ENCODE data around the gene BANF2.

Gene BANF2

DNA sequence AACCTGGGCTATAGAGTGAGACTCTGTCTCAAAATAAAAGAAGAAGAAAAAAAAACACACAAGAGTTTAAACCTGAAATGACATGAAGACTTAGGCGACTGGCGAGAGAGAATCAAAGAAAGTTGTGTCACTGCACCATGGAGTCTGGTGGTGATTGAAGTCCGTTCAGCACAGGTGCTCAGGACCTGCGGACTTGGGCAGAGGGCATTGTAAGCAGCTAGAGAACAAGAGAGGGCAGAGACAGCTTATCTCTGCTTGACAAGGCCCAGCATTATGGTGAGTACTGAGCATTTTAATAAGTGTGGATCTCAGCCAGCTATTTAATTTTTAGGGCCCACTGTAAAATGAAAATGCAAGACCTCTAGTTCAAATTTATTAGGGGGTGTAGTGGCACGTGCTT is 31.5 kb downstream of the BANF2 start:
- in situ Hi-C loops (cut with MboI; ENCODE audit: low sequenced_read_pairs): no loop called here

DNA sequence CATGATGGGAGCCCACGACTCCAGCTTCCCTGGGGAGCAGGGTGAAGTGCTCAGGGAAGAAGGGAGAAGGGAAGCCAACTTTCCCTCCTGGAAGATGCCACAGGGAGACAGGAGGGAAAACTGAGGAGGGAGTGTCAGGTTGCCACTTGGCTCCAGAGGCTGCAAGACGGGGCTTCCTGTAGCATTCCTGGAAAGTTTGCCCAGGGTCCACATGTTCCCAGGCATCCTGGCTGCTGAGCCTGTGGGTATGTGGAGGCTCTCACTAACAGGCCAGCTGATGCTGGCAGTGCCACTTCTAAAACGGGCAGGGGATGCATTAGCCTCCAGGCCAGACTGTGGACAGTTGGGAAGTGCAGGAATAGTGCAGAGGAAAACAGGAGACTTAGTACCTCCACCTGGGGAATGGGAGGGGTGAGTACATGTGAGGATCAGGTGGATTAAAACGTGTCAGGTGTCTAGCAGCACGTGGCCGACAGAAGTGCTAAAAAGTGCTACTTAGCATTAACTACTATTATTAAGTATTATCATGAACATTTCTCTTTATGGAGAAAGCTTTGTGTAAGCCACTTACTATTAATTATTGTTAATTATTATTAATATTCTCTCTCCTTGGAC is 33.2 kb downstream of the BANF2 start:
- in situ Hi-C loops (cut with MboI; ENCODE audit: low sequenced_read_pairs): no loop called here

DNA sequence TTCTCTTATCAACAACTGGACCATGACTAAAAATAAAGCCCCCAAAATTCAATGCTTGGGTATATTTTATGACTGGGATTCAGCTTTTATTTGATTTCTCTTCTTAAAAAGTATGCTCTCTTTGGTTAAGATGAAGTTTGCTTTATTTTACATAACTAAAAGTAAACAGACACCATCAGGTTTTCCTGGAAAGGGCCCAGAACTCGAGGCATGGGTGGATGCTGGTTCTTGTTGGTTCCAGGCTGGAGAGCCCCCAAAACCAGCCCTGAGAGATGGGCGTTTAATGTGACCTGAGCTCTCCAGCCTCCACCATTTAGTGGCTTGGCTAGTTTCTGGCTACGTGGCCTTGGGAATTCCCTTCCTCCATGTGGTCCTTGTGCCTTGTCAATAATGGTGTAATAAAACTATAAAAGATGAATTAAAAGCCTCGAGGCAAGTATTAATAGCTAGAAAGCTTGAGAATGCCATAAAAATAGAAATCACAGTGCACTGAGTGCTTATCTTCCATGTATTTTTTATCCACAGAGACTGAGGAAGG is 34.1 kb downstream of the BANF2 start:
- in situ Hi-C loops (cut with MboI; ENCODE audit: low sequenced_read_pairs): no loop called here

DNA sequence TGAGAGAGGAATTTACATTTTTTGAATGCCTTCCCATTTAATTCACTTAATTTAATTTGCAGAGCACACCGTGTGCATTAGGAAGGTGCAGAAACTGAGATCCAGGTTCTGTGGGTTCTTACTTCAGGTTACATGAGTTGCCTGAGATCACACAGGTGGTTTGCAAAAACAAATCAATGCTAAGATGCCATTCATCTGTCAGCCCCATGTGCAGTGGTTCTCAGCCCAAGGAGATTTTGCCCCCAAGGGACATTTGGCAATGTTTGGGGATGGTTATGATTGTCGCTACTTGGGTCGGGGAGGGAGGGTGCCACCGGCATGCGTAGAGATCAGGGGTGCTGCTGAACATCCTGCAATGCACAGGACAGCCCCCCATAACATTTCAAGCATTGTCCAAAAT is 34.6 kb downstream of the BANF2 start:
- in situ Hi-C loops (cut with MboI; ENCODE audit: low sequenced_read_pairs): no loop called here

DNA sequence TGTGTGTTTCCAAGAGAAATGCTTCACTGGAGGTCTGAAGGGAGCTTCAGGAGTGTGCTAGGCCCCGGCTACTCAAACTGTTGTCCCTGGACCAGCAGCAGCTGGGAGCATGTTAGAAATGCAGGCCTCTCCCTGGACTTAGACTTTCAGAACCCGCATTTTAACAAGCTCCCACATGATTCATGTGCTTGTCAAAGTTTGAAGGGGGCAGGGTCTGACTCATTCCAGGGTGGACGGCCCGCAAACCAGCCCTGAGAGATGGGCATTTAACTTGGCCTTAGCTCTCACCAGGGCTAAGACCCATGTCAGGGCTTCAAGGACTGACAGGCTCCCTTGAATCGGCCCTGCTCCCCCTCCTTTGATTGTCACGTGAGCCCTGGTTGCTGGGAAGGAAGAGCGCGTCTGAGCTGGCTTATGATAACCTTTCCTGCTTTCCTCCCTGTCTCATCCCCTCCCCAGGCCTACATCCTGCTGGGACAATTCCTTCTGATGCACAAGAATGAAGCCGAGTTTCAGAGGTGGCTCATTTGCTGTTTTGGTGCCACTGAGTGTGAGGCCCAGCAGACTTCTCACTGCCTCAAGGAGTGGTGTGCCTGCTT is 35.5 kb downstream of the BANF2 start:
- in situ Hi-C loops (cut with MboI; ENCODE audit: low sequenced_read_pairs): no loop called here

DNA sequence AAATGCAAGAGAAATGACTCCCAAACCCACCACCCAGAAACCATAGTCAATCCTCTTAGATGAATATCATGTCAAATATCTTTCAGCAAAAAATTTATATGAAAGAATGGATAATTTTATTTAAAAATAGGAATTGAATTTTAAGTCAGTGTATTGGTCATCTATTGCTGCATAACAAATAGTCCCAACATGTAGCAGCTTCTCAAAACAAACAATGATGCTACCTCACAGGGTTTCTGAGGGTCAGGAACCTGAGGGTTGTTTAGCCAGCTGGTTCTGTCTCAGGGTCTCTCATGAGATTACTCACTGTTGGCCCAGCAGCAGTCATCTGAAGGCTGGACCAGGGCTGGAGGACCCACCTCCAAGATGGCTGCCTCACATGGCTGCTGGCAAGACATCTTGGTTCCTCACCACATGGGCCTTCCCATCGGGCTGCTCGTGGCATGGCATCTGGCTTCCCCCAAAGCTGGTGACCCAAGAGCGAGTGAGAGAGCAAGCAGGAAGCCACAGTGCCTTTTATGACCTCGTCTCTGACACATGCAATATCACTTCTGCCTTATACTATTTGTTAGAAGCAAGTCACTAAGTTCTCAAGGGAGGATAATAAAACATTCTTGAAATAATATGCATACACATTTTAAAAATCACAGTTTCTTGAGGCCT is 36.3 kb downstream of the BANF2 start:
- in situ Hi-C loops (cut with MboI; ENCODE audit: low sequenced_read_pairs): no loop called here

DNA sequence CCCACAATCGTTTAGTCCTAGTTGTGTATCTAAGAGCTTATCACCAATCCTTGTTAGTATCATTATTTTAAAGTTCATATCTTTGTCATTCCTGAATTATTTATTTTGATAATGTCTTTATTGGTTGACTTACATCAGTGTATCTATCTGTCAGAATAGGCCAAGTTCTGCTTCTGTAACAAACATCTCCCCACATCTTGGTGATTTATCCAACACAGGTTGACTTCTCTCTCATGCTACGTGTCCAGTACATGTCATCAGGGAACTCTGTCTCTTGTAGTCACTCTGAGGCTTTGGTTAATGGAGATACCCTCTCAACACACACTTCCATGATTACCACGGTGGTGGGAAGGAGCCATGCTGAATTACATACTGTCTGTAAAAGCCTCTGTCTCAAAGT is 38.4 kb downstream of the BANF2 start:
- in situ Hi-C loops (cut with MboI; ENCODE audit: low sequenced_read_pairs): no loop called here

DNA sequence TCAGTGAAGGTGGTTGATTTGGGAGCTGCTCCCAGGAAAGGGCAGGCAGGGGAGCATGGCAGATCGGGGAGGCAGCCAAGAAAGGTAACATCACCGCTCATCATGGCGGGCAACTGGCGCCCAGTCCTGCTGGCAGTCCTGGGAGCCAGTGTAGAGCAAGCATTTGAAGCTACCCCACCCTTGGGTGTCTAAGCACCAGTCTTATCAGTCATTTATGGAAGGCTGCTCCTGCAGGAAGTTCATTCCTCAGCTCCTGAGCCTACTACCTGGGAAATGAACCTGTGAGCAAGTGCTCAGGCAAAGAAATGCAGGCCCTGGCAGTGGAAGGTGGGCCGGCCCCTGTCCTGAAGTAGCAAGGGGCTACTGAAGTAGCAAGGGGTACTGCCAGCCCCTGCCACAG is 41.5 kb downstream of the BANF2 start:
- in situ Hi-C loops (cut with MboI; ENCODE audit: low sequenced_read_pairs): no loop called here

DNA sequence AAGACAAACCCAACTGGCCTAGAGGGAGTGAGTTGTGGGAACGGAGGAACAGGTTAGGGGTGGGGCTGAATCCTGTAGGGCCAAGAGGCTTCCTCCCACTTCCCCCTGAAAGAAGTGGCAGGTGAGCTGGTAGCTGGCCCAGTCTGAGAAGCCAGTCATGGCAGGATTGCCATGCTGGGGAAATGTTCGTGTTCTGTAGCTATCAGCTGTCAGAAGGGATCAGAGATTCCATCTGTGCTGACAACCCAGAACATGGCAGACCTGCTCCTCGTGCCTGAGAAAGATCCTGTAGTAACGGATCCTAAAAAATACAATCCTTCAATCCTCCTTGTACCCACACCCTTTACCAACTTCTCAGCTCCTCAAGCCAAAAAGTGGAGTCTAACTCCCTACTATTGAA is 43.0 kb downstream of the BANF2 start:
- in situ Hi-C loops (cut with MboI; ENCODE audit: low sequenced_read_pairs): no loop called here

DNA sequence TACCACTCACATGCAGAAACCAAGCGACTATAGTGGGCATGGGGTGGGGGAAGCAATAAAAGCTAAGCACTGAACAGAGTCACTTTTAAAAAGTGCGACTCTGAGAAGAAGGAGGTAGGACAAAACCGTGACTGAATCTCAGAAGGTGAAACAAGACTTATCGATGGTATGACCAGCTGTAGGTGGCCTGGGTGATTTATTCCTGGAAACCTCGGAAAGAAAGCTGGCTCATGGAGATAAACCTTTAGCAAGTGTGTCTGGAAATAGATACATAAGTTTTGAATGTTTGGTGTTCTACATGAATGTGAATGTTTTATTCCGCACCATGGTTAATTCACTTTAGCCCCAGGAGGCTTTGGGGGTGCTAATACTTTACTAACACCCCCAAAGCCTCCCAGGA is 43.9 kb downstream of the BANF2 start:
- in situ Hi-C loops (cut with MboI; ENCODE audit: low sequenced_read_pairs): no loop called here

DNA sequence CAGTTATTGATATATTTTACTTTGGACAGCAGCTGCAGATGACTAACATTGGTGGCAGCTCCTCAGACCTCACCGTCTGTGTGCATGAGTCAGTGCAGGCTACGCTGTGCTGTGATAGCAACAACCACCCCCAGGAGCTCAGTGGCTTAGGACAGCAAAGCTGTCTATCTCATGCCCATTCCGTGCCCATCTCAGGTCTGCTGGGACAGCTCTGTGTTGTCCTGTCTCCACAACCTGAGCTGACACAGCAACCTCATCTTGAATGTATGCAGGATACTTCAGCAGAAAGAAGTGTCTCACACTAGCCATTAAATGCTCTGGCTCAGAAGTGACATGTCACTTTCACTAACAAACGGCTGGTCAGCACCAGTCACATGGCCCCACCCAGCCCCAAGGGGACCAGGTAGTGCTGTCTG is 47.7 kb downstream of the BANF2 start:
- in situ Hi-C loops (cut with MboI; ENCODE audit: low sequenced_read_pairs): no loop called here

DNA sequence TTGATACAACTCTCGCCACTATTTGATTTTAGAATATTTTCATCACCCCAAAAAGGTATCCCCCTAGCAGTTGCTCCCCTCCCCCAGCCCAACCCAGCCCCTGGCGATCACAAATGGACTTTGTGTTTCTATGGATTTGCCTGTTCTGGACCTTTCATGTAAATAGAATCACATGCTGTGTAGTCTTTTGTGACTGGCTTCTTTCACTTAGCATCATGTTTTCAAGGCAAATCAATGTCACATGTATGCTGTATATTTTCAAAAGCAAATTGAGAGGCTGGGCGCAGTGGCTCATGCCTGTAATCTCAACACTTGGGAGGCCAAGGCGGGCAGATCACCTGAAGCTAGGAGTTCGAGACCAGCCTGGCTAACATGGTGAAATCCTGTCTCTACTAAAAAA is 48.5 kb downstream of the BANF2 start:
- in situ Hi-C loops (cut with MboI; ENCODE audit: low sequenced_read_pairs): no loop called here

DNA sequence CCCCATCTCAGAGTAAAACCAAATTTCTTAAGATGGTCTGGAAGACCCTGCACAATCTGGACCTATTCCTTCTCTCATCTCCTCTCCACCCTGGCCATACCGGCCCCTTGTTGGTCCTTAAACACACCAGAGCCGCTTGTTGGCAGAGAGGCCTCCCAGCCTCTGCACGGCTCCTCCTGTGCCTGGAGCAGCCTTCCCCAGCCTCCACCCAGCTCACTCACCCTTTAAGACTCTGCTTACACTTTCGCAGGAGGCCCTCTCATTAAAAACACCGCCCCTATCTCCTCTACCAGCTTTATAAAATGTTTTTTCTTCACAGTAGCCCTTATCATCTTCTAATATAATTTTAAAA is 49.8 kb downstream of the BANF2 start:
- in situ Hi-C loops (cut with MboI; ENCODE audit: low sequenced_read_pairs): no loop called here

DNA sequence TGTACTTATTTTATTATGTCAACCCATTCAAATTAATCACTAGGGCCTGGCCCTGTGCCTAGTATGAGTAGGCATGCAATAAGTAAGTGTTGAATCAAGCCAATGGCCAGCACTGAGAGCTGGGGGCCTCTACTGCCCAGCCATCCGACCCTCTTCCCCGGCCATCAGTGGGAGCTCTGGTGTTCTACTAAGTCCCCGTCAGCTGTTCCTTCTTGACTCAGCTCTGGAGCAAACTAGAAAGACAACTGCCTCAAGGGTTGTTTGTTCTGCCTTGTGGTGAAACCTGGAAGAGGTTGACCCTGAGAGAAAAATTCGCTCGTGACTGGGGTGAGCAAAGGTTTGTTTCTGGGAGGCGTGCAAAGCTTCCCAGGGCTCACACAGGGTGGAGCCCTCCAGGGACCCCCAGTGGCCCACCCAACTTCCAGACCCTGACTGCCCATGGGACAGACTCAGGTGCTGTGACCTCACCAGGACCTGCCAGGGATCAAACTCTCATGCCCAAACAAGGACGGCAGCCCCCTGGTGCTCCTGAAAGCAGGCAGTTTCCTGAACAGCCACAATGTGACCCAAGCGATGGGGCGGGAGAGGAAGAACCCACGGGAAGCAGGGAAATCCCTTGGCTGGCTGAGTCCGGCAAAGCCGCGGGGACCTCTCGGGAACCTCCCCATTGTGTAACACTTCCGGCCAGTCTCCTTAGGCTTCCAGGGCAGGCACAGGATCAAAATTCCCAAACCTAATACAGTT is 50.4 kb downstream of the BANF2 start:
- in situ Hi-C loops (cut with MboI; ENCODE audit: low sequenced_read_pairs): no loop called here

DNA sequence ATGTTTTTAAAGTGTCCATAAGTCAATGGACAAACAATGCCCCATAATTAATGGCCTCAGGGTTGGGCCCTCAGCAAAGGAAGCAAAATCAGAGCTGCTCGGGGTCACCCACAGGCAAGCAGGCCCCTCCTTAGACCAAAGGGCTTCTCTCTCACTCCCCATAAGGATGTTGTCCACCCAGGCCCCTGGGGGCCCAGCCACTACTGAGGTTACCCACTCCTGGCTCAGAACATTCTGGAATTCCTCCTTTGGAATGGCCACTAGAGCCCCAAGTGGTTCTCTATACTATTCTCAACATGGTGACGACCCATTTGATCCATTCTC is 50.9 kb downstream of the BANF2 start:
- in situ Hi-C loops (cut with MboI; ENCODE audit: low sequenced_read_pairs): no loop called here

DNA sequence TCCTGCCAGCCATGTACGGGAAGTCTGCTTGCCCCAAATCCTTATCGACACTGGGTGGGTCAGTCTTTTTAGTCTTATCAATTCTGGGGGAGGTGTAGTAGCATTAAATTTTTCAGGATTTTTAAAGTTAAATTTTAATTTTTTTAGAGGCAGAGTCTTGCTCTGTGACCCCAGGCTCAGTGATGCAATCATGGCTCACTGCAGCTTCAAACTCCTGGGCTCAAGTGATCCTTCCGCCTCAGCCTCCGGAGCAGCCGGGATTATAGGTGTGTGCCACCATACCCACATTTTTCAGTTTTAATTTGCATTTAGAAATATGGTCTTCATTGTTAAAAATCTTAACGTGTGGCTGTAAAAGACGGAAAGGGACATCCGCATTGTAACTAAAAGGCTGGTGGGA is 51.9 kb downstream of the BANF2 start:
- in situ Hi-C loops (cut with MboI; ENCODE audit: low sequenced_read_pairs): no loop called here

DNA sequence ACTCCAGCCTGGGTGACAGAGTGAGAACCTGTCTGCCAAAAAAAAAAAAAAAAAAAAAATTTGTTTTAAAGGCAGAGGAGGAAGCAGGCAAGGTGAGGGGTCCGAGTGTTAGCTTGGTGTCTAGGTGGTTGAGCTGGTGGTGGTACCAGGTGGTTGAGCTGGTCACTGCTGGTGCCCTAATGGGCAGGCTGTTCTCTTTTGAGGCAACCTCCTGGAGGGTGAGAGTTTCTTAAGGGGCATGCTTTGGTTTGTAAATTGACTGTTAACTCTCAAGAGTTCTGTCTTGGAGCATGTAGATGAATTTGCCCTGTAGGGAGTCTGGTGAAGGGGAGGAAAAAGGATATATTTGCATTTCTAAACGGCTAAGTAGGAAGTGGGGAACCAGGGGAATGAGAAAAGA is 52.7 kb downstream of the BANF2 start:
- in situ Hi-C loops (cut with MboI; ENCODE audit: low sequenced_read_pairs): no loop called here

DNA sequence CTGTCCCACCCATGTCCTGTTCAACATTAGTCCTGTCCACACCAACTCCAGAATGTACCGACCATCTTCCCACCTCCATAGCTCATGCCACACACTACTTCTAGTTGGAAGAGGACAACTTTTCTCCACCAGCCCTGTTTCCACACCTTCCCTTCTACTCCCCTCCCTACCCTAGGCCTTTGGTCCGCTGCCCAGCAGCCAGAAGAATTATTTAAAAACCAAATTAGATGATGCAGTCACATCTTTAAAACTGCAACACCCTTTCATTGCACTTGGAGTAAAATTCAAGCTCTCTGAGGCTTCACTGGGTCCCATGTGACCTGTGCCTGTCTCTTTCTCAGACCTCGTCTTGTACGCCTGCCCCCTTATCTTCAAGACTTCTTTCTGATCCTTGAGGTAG is 53.8 kb downstream of the BANF2 start:
- in situ Hi-C loops (cut with MboI; ENCODE audit: low sequenced_read_pairs): no loop called here

DNA sequence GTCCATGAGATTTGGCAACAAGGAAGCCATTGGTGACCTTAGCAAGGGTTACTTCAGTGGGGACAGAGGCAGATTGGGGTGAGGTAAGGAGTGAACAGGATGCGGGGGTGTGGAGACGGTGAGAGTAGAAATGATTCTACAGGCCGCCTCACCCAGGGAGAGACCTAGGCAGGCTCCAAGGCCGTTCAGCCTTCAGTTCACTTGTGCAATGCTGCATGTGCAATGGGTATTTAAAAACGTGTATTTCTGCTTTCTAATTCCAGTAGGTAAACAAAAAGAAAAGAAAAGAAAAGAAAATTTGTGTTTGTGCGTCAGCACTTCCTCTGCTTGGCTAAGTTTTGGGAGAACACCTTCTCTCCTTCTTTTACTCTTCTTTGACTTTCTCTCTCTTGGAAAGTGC is 56.8 kb downstream of the BANF2 start:
- in situ Hi-C loops (cut with MboI; ENCODE audit: low sequenced_read_pairs): no loop called here

DNA sequence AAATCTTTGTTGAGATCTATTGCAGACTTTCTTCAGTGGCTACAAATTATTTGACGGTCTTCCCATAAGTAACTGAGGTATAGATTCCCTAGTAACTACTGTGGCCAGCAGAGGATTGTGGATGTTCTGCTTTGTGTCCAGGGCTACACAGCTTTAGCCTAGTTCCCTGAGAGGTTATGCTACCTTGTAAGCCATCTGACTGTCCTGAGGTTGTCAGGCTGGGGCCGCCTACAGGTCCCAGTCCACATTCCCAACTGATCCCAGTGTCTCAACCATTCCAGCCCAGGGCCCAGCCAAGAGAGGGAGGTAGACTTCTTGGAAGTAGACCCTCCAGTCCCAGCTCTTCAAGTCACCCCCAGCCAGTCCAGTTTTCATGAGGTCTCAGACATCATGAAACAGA is 57.7 kb downstream of the BANF2 start:
- in situ Hi-C loops (cut with MboI; ENCODE audit: low sequenced_read_pairs): no loop called here

DNA sequence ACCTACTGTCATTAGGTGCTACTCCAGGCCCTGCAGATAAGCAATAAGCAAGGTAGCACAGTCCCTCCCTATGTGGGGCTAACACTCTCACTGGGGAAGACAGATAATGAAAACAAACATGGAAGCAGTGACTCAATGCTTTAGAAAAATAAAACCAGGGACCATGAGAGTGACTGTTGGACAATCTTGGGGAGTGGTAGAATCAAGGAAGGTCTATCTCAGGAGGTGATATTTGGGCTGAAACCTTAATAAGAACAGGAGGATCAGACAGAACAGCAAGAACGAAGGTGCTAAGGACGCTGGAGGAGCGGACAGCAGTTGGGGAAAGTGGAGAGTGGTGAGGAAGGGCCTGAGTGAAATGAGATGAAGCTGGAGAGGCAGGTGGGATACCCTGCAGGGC is 58.2 kb downstream of the BANF2 start:
- in situ Hi-C loops (cut with MboI; ENCODE audit: low sequenced_read_pairs): no loop called here

DNA sequence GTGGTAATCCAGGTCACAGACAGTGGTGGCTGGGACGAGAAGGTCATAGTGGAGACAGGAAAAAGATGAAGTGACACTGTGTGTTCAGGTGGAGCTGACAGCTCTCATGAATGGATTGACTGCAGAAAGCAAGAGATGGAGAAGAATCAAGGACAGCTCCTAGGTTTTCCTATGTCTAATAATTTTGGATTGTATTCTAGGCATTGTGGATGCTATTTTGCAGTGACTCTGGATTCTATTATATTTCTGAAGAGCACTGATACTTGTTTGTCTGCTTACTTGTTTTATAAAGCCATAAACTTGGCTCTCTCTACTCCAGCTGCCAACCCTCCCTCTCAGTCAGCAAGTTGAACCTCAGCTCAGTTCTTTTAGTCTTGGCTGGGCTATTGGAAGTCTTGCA is 58.7 kb downstream of the BANF2 start:
- in situ Hi-C loops (cut with MboI; ENCODE audit: low sequenced_read_pairs): no loop called here
